H1 (cell line): ENCODE data around the gene SURF1. TPM values are rescaled to one million over a fixed set of nuclear protein-coding genes. Genes with fewer than 3 reads are reported as not detected.

Source experiments
- CTCF ChIA-PET: fragments of 300-600 bp; sonication (Branson Sonifier 250); formaldehyde crosslinking; loops from one replicate; lab custom pipeline; 2021; ENCODE audit not compliant: partially characterized antibody; lab: Charles Lee
- POLR2A ChIA-PET: fragments of 300-600 bp; sonication (Branson Sonifier 250); formaldehyde crosslinking; loops from one replicate; lab custom pipeline; 2021; ENCODE audit warnings: inconsistent platforms; ENCODE audit not compliant: partially characterized antibody; lab: Charles Lee
- DNase-seq, 2 experiments: peaks; one replicate each; pipeline versions ENCODE4 v3.0.0 to v3.0.0-alpha.2; 2010 to 2022; ENCODE audit warnings: low spot score in 2 of 2, low read depth in 1 of 2, mixed read lengths in 1 of 2
- FAIRE-seq: peaks from 2 replicates; lab custom pipeline; 2011; peaks lifted over from hg19 to GRCh38; lab: Jason Lieb, UNC
- H2AFZ ChIP-seq: 2 replicates; pipeline ENCODE4 v1.8.1; 2012; ENCODE audit warnings: low read length, inconsistent platforms
- H2AK5ac ChIP-seq: 2 replicates; pipeline ENCODE4 v1.6.1; 2013; ENCODE audit warnings: low read depth, low read length
- H2BK120ac ChIP-seq: replicated peaks from 2 replicates; pipeline ENCODE3; 2013; ENCODE audit warnings: low read depth, low read length, inconsistent platforms
- H2BK12ac ChIP-seq: 2 replicates; pipeline ENCODE4 v1.6.1; 2013; ENCODE audit warnings: low read depth, low read length
- H2BK15ac ChIP-seq: 2 replicates; pipeline ENCODE4 v1.6.1; 2013; ENCODE audit warnings: low read length
- H2BK20ac ChIP-seq: 2 replicates; pipeline ENCODE4 v1.6.1; 2013; ENCODE audit warnings: low read length
- H2BK5ac ChIP-seq: 2 replicates; pipeline ENCODE4 v1.6.1; 2013; ENCODE audit warnings: low read depth, low read length
- H3K14ac ChIP-seq: 2 replicates; pipeline ENCODE4 v1.6.1; 2013; ENCODE audit warnings: inconsistent platforms; ENCODE audit not compliant: insufficient read length
- H3K18ac ChIP-seq: 2 replicates; pipeline ENCODE4 v1.6.1; 2013; ENCODE audit warnings: low read length; ENCODE audit errors: extremely low read depth
- H3K23ac ChIP-seq: 2 replicates; pipeline ENCODE4 v1.6.1; 2013; ENCODE audit warnings: inconsistent platforms; ENCODE audit not compliant: insufficient read length
- H3K23me2 ChIP-seq: 2 replicates; pipeline ENCODE4 v1.6.1; 2013; ENCODE audit warnings: low read depth, low read length
- H3K27ac ChIP-seq: 2 replicates; pipeline ENCODE4 v1.6.1; 2011; ENCODE audit warnings: low read depth, low read length, inconsistent platforms
- H3K27me3 ChIP-seq, 4 experiments: replicated peaks in 1 of 4; 1 replicate in 1 of 4; 2 replicates in 3 of 4; pipeline versions ENCODE4 v1.6.1 to v1.8.1; 2011 to 2013; ENCODE audit warnings: low read length in 3 of 4, mild to moderate bottlenecking in 3 of 4, inconsistent platforms in 2 of 4, mixed read lengths in 2 of 4, moderate library complexity in 1 of 4; ENCODE audit not compliant: control insufficient read depth in 3 of 4, insufficient read depth in 3 of 4; ENCODE audit errors: extremely low read depth in 1 of 4
- H3K36me3 ChIP-seq, 4 experiments: 2 replicates each; pipeline versions ENCODE4 v1.6.1 to v1.8.1; 2011 to 2013; ENCODE audit warnings: mild to moderate bottlenecking in 4 of 4, low read length in 3 of 4, moderate library complexity in 2 of 4, control low read depth in 1 of 4, inconsistent platforms in 1 of 4; ENCODE audit not compliant: insufficient read depth in 4 of 4, control insufficient read depth in 2 of 4
- H3K4ac ChIP-seq: replicated peaks from 2 replicates; pipeline ENCODE3; 2013; ENCODE audit warnings: low read length, low read depth, mixed read lengths, inconsistent platforms; ENCODE audit not compliant: insufficient read length
- H3K4me1 ChIP-seq, 4 experiments: replicated peaks in 1 of 4; 1 replicate in 1 of 4; 2 replicates in 3 of 4; pipeline versions ENCODE4 v1.6.1 to v1.8.1; 2011 to 2013; ENCODE audit warnings: low read length in 3 of 4, inconsistent platforms in 2 of 4, mixed read lengths in 1 of 4; ENCODE audit not compliant: insufficient read depth in 4 of 4, control insufficient read depth in 3 of 4
- H3K4me2 ChIP-seq, 2 experiments: 2 replicates each; pipeline versions ENCODE4 v1.6.1 to v1.8.1; 2011 to 2013; ENCODE audit warnings: low read depth in 2 of 2, low read length in 2 of 2, control low read depth in 1 of 2, inconsistent platforms in 1 of 2, mild to moderate bottlenecking in 1 of 2; ENCODE audit not compliant: insufficient read depth in 1 of 2
- H3K4me3 ChIP-seq, 4 experiments: fragments of 200-600, 300-600 bp in 1 of 4; sonication (generic), shearing (Covaris generic), sonication (Bioruptor Twin) in 1 of 4; 2 replicates each; pipeline versions ENCODE4 v1.5.1 to v1.8.1; 2011 to 2016; ENCODE audit warnings: low read length in 4 of 4, low read depth in 3 of 4, control low read depth in 2 of 4, inconsistent platforms in 2 of 4, mild to moderate bottlenecking in 2 of 4, mixed read lengths in 1 of 4, moderate library complexity in 1 of 4; ENCODE audit not compliant: insufficient read depth in 2 of 4; ENCODE audit errors: extremely low read depth in 1 of 4
- H3K56ac ChIP-seq: replicated peaks from 2 replicates; pipeline ENCODE3; 2013; ENCODE audit warnings: low read depth, mild to moderate bottlenecking, mixed read lengths, low read length, inconsistent platforms; ENCODE audit not compliant: insufficient read length
- H3K79me1 ChIP-seq: 2 replicates; pipeline ENCODE4 v1.6.1; 2013; ENCODE audit warnings: low read depth, low read length, control low read depth
- H3K79me2 ChIP-seq, 2 experiments: 2 replicates each; pipeline versions ENCODE4 v1.6.1 to v1.8.1; 2012 to 2013; ENCODE audit warnings: low read length in 2 of 2, mild to moderate bottlenecking in 2 of 2, inconsistent platforms in 1 of 2; ENCODE audit not compliant: insufficient read depth in 2 of 2, control insufficient read depth in 1 of 2
- H3K9ac ChIP-seq, 4 experiments: replicated peaks in 1 of 4; 1 replicate in 1 of 4; 2 replicates in 3 of 4; pipeline versions ENCODE4 v1.6.1 to v1.8.1; 2011 to 2013; ENCODE audit warnings: low read depth in 3 of 4, low read length in 3 of 4, control low read depth in 2 of 4, mild to moderate bottlenecking in 2 of 4, moderate library complexity in 2 of 4, inconsistent platforms in 1 of 4; ENCODE audit errors: extremely low read depth in 1 of 4
- H3K9me3 ChIP-seq, 2 experiments: 2 replicates each; pipeline versions ENCODE4 v1.6.1 to v1.8.1; 2012 to 2013; ENCODE audit warnings: mild to moderate bottlenecking in 2 of 2, moderate library complexity in 2 of 2, control low read depth in 1 of 2, inconsistent platforms in 1 of 2, low read depth in 1 of 2, low read length in 1 of 2, mixed read lengths in 1 of 2; ENCODE audit not compliant: insufficient read depth in 2 of 2
- H4K20me1 ChIP-seq, 2 experiments: replicated peaks in 1 of 2; 2 replicates each; pipeline versions ENCODE3 to v1.8.1; 2011 to 2013; ENCODE audit warnings: inconsistent platforms in 2 of 2, low read length in 2 of 2, mild to moderate bottlenecking in 1 of 2; ENCODE audit not compliant: insufficient read depth in 2 of 2, control insufficient read depth in 1 of 2
- H4K5ac ChIP-seq: 2 replicates; pipeline ENCODE4 v1.6.1; 2013; ENCODE audit warnings: low read length, low read depth, mixed read lengths, inconsistent platforms; ENCODE audit not compliant: insufficient read length
- H4K8ac ChIP-seq: 2 replicates; pipeline ENCODE4 v1.8.0; 2013; ENCODE audit warnings: mild to moderate bottlenecking, moderate library complexity, low read length, inconsistent platforms; ENCODE audit not compliant: insufficient read depth; ENCODE audit errors: extremely low read depth
- H4K91ac ChIP-seq: replicated peaks from 2 replicates; pipeline ENCODE3; 2013; ENCODE audit warnings: low read length, mixed read lengths, inconsistent platforms; ENCODE audit not compliant: insufficient read length
- ATF3 ChIP-seq: IDR thresholded peaks from 2 replicates; pipeline ENCODE4 v1.6.1; 2011; ENCODE audit warnings: low read depth, mild to moderate bottlenecking, low read length; ENCODE audit not compliant: insufficient read depth
- CBX8 ChIP-seq: fragments of 300-800, 300-1000 bp; sonication (generic); IDR thresholded peaks from 2 replicates; pipeline ENCODE4 v1.7.1; 2016; ENCODE audit warnings: low read depth, low read length, borderline replicate concordance
- CTCF ChIP-seq, 3 experiments: IDR thresholded peaks; 1 replicate in 2 of 3; 2 replicates in 1 of 3; pipeline versions ENCODE4 v1.5.1 to v1.6.1; 2011; ENCODE audit warnings: low read length in 3 of 3, mild to moderate bottlenecking in 3 of 3, inconsistent platforms in 2 of 3, low read depth in 1 of 3, moderate library complexity in 1 of 3; ENCODE audit not compliant: insufficient read depth in 1 of 3; ENCODE audit errors: control extremely low read depth in 1 of 3
- KDM4A ChIP-seq: IDR thresholded peaks from one replicate; pipeline ENCODE4 v1.7.1; 2012; ENCODE audit warnings: low read depth, mild to moderate bottlenecking, moderate library complexity, low read length, inconsistent platforms; ENCODE audit not compliant: severe bottlenecking
- KDM5A ChIP-seq: fragments of 200-600 bp; IDR thresholded peaks from 2 replicates; pipeline ENCODE4 v1.7.1; 2012; ENCODE audit warnings: mild to moderate bottlenecking, low read length, inconsistent platforms, mixed read lengths
- MAFK ChIP-seq: IDR thresholded peaks from 2 replicates; pipeline ENCODE4 v1.6.1; 2012; ENCODE audit warnings: low read depth, mild to moderate bottlenecking, improper control_type of control experiment, low read length
- TAF1 ChIP-seq: IDR thresholded peaks from 2 replicates; pipeline ENCODE4 v1.6.1; 2011; ENCODE audit warnings: mild to moderate bottlenecking, low read depth, low read length
- TCF12 ChIP-seq: IDR thresholded peaks from 2 replicates; pipeline ENCODE4 v1.6.1; 2011; ENCODE audit warnings: low read depth, mild to moderate bottlenecking, low read length
- WGBS, 2 experiments: shearing (Covaris generic) in 1 of 2; methylation state at CpG; one replicate each; pipeline versions ENCODE4 v1.1.6 to v1.1.7; 2013 to 2015; ENCODE audit warnings: low lambda C conversion rate in 2 of 2, mixed read lengths in 2 of 2, inconsistent platforms in 1 of 2, low coverage in 1 of 2, missing lambda C conversion rate in 1 of 2; ENCODE audit not compliant: insufficient replicate concordance in 2 of 2, insufficient coverage in 1 of 2, insufficient read length in 1 of 2; ENCODE audit errors: extremely low coverage in 1 of 2, missing lambda C conversion rate in 1 of 2; 5-methylcytosine and 5-hydroxymethylcytosine counted together
- polyA plus RNA-seq, 7 experiments: library from polyadenylated mRNA; depleted of rRNA in 3 of 7; stranded (reverse) in 5 of 7; unstranded in 2 of 7; fragments of >200 nt in 5 of 7; fragments of 200-250 nt in 2 of 7; gene quantifications; 1 replicate in 5 of 7; 2 replicates in 1 of 7; 4 replicates in 1 of 7; pipeline versions ENCODE4 v1.2.1 to v1.2.3, GENCODE V29; 2011 to 2013; ENCODE audit warnings: missing spikeins in 2 of 7, mixed read lengths in 2 of 7
- total RNA-seq: library from RNA; stranded (reverse); fragmentation: NEBNext Ultra II Directional; extraction: Animal tissue kit (Norgen Biotek cat#: 25700); gene quantifications from 2 replicates; pipeline ENCODE4 v1.2.1, GENCODE V29; 2021

SURF1 gene
- total and polyA plus RNA-seq, 2 of the 8 experiments (the other 6 are each of a cell fraction or from before 2014, with no cell fraction given), result 43.1 to 44.7 TPM

- DNase-seq (no peak), FAIRE-seq (no peak)
- Histone ChIP-seq H3K56ac (no peak overlapping the region), H3K14ac (no peak overlapping the region), H3K4me1 (no peaks in the 10 kb centered on the region), H3K4ac (no peak overlapping the region), H2BK120ac (no peak overlapping the region), H4K8ac (no peak overlapping the region), H3K18ac (no peak overlapping the region), H2AFZ (no peak overlapping the region), H2BK12ac (no peak overlapping the region), H3K36me3 (no peaks in the 10 kb centered on the region), H2BK5ac (no peak overlapping the region), H3K9ac (no peak overlapping the region), H2BK15ac (no peak overlapping the region), H2AK5ac (no peak overlapping the region), H4K5ac (no peak overlapping the region), H3K4me2 (no peak overlapping the region), H3K27ac (no peak overlapping the region), H3K9me3 (no peaks in the 10 kb centered on the region), H3K23ac (no peak overlapping the region), H3K27me3 (no peaks in the 10 kb centered on the region; a peak in 1 of 7 replicates), H2BK20ac (no peak overlapping the region), H4K91ac (no peak overlapping the region), H3K79me2 (no peaks in the 10 kb centered on the region), H3K79me1 (no peaks in the 10 kb centered on the region), H4K20me1 (no peaks in the 10 kb centered on the region), H3K4me3 (no peak overlapping the region), H3K23me2 (no peaks in the 10 kb centered on the region)
- CTCF ChIA-PET, result interaction anchor here (0.6 to 1.5 kb wide), 5 partner anchors 17 to 964 kb away, joined by 3 to 12 read pairs (median 4); no protein-coding TSS in a partner anchor
- POLR2A ChIA-PET, result interaction anchor here (1.4 kb wide), 1 partner anchor 44 kb away, joined by 4 read pairs; the partner anchor contains the start of genes MED22 and RPL7A
- WGBS, 2 experiments, result 80% methylated on average over 24 of the region's 26 CpGs; no CpG with 5 or more reads in 1 of the 2 experiments
- TF ChIP-seq CTCF (IDR thresholded peaks at IDR 0.05; ENCODE audit: control extremely low read depth in 1 of 3, insufficient read depth in 1 of 3, low read depth in 1 of 3, low read length in 3 of 3) (no peak), ATF3 (no peak), TAF1 (no peak), TCF12 (no peak), KDM4A (no peak), MAFK (no peak), KDM5A (no peak), CBX8 (no peak)
Measured at GRCh38 chr9:133303266-133304157, 52.8 kb downstream of the SURF1 start.
